Adrenal gland (tissue), 5 donors: Measurements from ENCODE around the gene NBEAL2.

Experiments
- POLR2A ChIP-seq, 2 donors: fragments of 450-650 bp; IDR thresholded peaks; one replicate each; pipeline ENCODE4 v1.6.1; 2017; ENCODE audit warnings: antibody characterized with exemption in 2 of 2, mild to moderate bottlenecking in 2 of 2, moderate library complexity in 1 of 2
- TF ChIP-seq, protein P1 (sequence below), 6 experiments: fragments of 450-650 bp in 4 of 6; fragments of 200-600 bp in 2 of 6; sonication (generic) in 1 of 6; IDR thresholded peaks; 1 replicate in 5 of 6; 2 replicates in 1 of 6; pipeline versions ENCODE4 v1.5.1 to v1.8.0; 2016 to 2021; ENCODE audit warnings: antibody characterized with exemption in 6 of 6, mild to moderate bottlenecking in 2 of 6, moderate library complexity in 1 of 6
- donor health status: DM: no; HTN: no; CAD: no.

- TF ChIP-seq POLR2A (IDR thresholded peaks at IDR 0.05): no peak
- TF ChIP-seq, protein P1, sequence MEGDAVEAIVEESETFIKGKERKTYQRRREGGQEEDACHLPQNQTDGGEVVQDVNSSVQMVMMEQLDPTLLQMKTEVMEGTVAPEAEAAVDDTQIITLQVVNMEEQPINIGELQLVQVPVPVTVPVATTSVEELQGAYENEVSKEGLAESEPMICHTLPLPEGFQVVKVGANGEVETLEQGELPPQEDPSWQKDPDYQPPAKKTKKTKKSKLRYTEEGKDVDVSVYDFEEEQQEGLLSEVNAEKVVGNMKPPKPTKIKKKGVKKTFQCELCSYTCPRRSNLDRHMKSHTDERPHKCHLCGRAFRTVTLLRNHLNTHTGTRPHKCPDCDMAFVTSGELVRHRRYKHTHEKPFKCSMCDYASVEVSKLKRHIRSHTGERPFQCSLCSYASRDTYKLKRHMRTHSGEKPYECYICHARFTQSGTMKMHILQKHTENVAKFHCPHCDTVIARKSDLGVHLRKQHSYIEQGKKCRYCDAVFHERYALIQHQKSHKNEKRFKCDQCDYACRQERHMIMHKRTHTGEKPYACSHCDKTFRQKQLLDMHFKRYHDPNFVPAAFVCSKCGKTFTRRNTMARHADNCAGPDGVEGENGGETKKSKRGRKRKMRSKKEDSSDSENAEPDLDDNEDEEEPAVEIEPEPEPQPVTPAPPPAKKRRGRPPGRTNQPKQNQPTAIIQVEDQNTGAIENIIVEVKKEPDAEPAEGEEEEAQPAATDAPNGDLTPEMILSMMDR (IDR thresholded peaks at IDR 0.05): no peak
Measured at GRCh38 chr3:46942076-46942475, 37.4 kb upstream of the NBEAL2 start.
